Mononuclear cell (primary cell): ENCODE results near the gene BAIAP2L2. TPM values are rescaled to one million over a fixed set of nuclear protein-coding genes. Genes with fewer than 3 reads are reported as not detected.
A peak's percentile ranks its signal among the peaks of the same experiment; 100 is the strongest.

Source experiments
- H3K27me3 ChIP-seq: 2 replicates; pipeline ENCODE4 v1.6.0; 2011; ENCODE audit warnings: low read length, control low read depth; ENCODE audit not compliant: insufficient read depth
- H3K4me1 ChIP-seq: 2 replicates; pipeline ENCODE4 v1.5.1; 2011; ENCODE audit warnings: mild to moderate bottlenecking, low read length, control low read depth; ENCODE audit not compliant: insufficient read depth
- H3K4me3 ChIP-seq: 2 replicates; pipeline ENCODE4 v1.5.1; 2011; ENCODE audit warnings: mild to moderate bottlenecking, low read length, moderate library complexity
- H3K9me3 ChIP-seq: 2 replicates; pipeline ENCODE4 v1.5.1; 2011; ENCODE audit warnings: low read depth, mild to moderate bottlenecking, control low read depth, low read length
- total RNA-seq: library from RNA; depleted of rRNA; stranded (reverse); fragments of >200 nt; gene quantifications from one replicate; pipeline ENCODE4 v1.2.3, GENCODE V29; 2012

Gene BAIAP2L2
- total RNA-seq, 1 donor: 0.31 TPM

GRCh38 chr22:38056969-38057891 is 53.3 kb downstream of the BAIAP2L2 start, which contains the start of gene PICK1:
PICK1 (plus strand) TSS chr22:38057404; CDS start chr22:38057810, 406 bp downstream.
- Histone ChIP-seq H3K9me3 (no peaks in the 10 kb centered on the region), H3K4me3 (peak within 1 kb of the TSS; percentile 91)

DNA sequence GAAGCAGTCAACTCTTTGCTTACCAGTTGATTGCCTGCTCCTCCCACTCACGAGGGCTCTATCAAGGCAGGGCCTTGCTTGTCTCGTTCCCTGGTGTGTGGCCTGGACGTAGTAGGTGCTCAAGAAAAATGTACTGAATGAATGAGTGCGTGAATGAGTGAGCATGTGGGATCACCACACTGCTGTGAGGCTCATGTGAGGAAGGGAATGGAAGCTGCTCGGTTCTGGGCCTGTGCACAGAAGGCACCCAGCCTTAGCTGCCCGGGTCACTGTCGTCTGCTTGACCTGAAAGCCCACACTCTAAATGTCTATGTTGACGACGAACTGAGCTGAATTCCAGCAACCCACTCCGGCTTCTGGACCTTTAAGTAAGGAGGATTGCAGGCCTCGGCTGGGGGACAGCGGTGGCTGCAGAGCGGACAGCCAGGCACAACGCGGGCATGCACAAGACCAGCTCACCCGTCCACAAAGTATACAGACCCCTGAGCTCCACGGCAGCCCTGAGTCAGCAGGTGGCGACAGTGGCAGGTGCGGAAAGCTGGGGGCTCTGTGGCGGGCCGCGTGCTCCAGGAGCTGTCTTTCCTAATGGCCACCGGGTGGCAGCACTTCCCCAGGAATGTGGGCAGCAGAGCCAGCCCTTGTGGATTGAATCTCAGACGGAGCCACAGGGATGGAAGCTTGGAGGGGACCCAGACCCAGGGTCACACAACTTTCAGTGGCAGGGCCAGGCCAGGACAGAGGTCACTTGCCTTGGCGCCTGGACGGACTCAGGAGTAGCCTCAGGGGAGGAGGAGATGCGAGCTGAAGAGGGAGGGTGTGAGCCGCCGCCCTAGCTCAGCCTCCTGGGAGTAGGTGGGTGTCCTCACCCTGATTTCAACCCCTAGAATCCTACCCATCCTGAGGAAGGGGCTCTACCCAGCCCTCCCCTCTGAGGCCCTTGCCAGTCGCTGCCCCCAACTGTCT is 58.3 kb downstream of the BAIAP2L2 start:
- Histone ChIP-seq H3K9me3 (no peaks in the 10 kb centered on the region), H3K4me3 (no peak overlapping the region), H3K4me1 (peaks cover 7% of the 10 kb centered on the region), H3K27me3 (no peaks in the 10 kb centered on the region)

More at GRCh38 chr22:38056969-38057891, 53.3 kb downstream of the BAIAP2L2 start, which contains the start of gene PICK1:
- Histone ChIP-seq H3K27me3 (no peaks in the 10 kb centered on the region), H3K4me1 (peaks cover 10% of the 10 kb centered on the region)

- Histone ChIP-seq H3K4me3 (no peak overlapping the region), H3K27me3 (no peaks in the 10 kb centered on the region), H3K4me1 (peaks cover 1% of the 10 kb centered on the region), H3K9me3 (no peaks in the 10 kb centered on the region)
Measured at GRCh38 chr22:38051261-38051660, 59.2 kb downstream of the BAIAP2L2 start.

GRCh38 chr22:38050720-38051119 is 59.8 kb downstream of the BAIAP2L2 start:
- Histone ChIP-seq H3K4me1 (no peaks in the 10 kb centered on the region), H3K9me3 (no peaks in the 10 kb centered on the region), H3K27me3 (no peaks in the 10 kb centered on the region), H3K4me3 (no peak overlapping the region)

DNA sequence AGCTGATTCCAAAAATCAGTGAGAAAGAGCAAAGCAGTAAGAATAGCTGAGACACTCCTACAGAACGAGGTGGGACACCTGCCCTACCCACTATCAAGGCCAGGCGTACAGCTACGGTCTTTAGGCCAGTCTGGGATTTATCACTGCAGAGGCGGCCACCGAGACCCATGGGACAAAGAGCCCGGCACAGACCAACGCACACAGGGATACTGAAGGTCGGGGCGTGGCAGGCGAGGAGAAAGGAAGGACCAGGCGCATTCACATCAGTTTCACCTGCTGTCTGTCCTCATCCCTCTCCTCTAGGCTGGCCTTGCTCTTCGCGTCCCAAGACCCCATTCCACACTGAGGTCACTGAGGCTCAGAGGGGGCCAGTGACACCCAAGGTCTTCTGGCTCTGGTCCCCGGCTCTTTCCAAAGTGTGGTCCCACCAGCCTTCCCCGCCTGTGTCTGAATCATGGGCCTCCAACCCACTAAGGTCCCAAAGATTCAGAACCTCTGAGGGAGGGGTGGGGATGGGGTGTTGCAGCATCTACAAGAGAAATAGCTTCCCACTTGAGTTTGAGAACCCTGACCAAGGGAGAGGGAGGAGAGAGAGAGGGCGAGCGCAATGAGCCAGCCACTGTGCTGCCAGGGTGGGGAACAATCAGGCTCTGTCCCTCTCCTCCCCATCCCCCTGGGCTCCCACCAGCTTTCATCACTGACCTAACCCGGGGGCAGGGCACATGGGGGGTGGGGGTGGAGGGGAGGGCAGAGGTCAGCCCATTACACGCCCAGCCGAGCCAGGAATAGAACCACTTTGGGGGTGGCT is 60.5 kb downstream of the BAIAP2L2 start:
- Histone ChIP-seq H3K27me3 (no peaks in the 10 kb centered on the region), H3K4me1 (no peaks in the 10 kb centered on the region)

GRCh38 chr22:38046070-38046748 is 64.3 kb downstream of the BAIAP2L2 start:
- no peaks in the 10 kb centered on the region for H3K27me3 ChIP-seq
- peaks cover 20% of the 10 kb centered on the region for H3K4me1 ChIP-seq
- H3K4me3 ChIP-seq: no peak overlapping the region

More for the DNA sequence above, 60.5 kb downstream of the BAIAP2L2 start:
- H3K4me3 ChIP-seq: no peak overlapping the region
- no peaks in the 10 kb centered on the region for H3K9me3 ChIP-seq

DNA sequence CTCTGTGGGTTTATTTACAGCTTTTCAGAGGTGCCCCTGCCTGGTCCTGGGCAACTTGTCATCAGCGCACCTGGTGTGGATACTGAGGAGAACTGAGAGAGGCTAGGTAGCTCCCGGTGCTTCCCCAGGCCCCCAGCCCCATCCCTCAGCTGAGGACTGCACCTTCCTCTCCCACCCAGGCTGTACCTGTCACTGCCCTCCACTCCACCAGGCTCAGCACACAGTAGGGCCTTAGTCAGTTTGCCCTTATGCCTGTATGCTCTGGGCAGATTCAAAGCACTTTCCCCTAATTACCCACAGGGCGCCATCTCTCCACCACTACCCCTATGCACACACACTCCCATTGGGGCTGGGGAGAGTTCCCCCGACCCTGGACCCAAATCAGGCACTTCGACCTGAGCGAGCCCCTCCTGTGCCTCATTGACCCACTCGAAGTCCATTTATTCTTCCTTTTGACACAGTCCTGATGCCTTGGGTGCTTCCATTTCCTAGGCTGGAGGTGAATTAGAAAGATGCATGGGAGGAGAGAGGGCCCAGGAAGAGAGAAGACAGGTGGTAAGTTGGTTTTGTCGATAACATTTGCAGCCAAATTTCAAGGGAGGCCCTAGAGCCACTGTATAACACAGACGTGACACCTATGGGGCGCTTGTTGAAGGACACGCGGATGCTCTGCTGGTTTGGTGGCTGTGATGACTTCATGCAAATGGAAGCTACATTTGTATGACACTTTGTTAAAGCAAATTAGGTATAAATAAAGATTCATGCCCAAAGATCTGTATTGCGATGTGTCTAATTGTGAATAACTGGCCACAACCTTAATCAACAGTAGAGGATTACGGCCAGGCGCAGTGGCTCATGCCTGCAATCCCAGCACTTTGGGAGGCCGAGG is 67.1 kb downstream of the BAIAP2L2 start:
- H3K4me3 ChIP-seq: no peak overlapping the region
- no peaks in the 10 kb centered on the region for H3K27me3 ChIP-seq
- peaks cover 20% of the 10 kb centered on the region for H3K4me1 ChIP-seq
- H3K9me3 ChIP-seq: no peaks in the 10 kb centered on the region

More at GRCh38 chr22:38046070-38046748, 64.3 kb downstream of the BAIAP2L2 start:
- no peaks in the 10 kb centered on the region for H3K9me3 ChIP-seq

DNA sequence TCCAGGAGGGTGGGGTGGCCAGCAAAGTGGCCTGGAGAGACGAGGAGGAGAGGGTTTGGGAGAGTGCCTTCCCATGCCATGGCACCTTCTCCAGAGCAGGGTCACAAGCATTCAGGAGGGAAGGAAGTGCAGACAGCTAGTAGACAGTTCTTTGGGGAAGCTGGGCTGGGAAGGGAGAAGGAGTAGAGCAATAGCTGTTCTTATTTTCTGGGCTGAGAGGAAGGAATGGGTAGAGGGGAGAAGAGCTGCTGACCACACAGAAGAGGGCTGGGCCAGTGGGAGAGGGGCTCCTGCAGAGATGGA is 68.0 kb downstream of the BAIAP2L2 start:
- Histone ChIP-seq H3K27me3 (no peaks in the 10 kb centered on the region), H3K4me3 (no peak overlapping the region), H3K9me3 (no peaks in the 10 kb centered on the region), H3K4me1 (peaks cover 20% of the 10 kb centered on the region)

- H3K4me3 ChIP-seq: no peak overlapping the region
- H3K4me1 ChIP-seq: peaks cover 20% of the 10 kb centered on the region
- no peaks in the 10 kb centered on the region for H3K9me3 ChIP-seq
- H3K27me3 ChIP-seq: no peaks in the 10 kb centered on the region
Measured at GRCh38 chr22:38041760-38042487, 68.6 kb downstream of the BAIAP2L2 start.

- H3K4me3 ChIP-seq: no peak overlapping the region
- no peaks in the 10 kb centered on the region for H3K27me3 ChIP-seq
- H3K4me1 ChIP-seq: peaks cover 20% of the 10 kb centered on the region
- no peaks in the 10 kb centered on the region for H3K9me3 ChIP-seq
Measured at GRCh38 chr22:38040953-38041759, 69.3 kb downstream of the BAIAP2L2 start.

GRCh38 chr22:38038890-38039812 is 71.3 kb downstream of the BAIAP2L2 start:
- no peaks in the 10 kb centered on the region for H3K9me3 ChIP-seq
- H3K27me3 ChIP-seq: no peaks in the 10 kb centered on the region
- no peak overlapping the region for H3K4me3 ChIP-seq
- H3K4me1 ChIP-seq: peaks cover 24% of the 10 kb centered on the region
